WTC11 (cell line): ENCODE results near the gene RUFY2. TPM values are rescaled to one million over a fixed set of nuclear protein-coding genes. Genes with fewer than 3 reads are reported as not detected.

ENCODE experiments used
- total RNA-seq: library from RNA; stranded (reverse); gene quantifications from 3 replicates; pipeline ENCODE4 v1.2.3, GENCODE V29; 2021

Gene RUFY2
- total RNA-seq, 1 experiment from 2014 or later, result 10.3 TPM

Other genes with a start within 250 kb of the RUFY2 start
- 0.30 to 0.44 TPM (median 0.31 TPM) in 3 replicates for gene ATOH7, start 175.2 kb downstream of the RUFY2 start, total RNA-seq
- gene HNRNPH3, start 75.2 kb downstream of the RUFY2 start, total RNA-seq, result 220 to 226 TPM (median 223 TPM) in 3 replicates
- 2.4 to 2.7 TPM (median 2.6 TPM) in 3 replicates for gene PBLD, start 74.3 kb downstream of the RUFY2 start, total RNA-seq
- gene DNA2, start 64.7 kb upstream of the RUFY2 start, total RNA-seq, result 39.3 to 46.3 TPM (median 43.0 TPM) in 3 replicates
- gene SLC25A16, start 120.2 kb upstream of the RUFY2 start, total RNA-seq, result 11.1 to 16.8 TPM (median 13.1 TPM) in 3 replicates
- gene TET1, start 153.1 kb upstream of the RUFY2 start, total RNA-seq, result 59.2 to 71.4 TPM (median 62.0 TPM) in 3 replicates